A549 (cell line): ENCODE results near the gene SHROOM2. TPM values are rescaled to one million over a fixed set of nuclear protein-coding genes. Genes with fewer than 3 reads are reported as not detected.
A peak's percentile ranks its signal among the peaks of the same experiment; 100 is the strongest.

Experiments used
- ATAC-seq, 2 experiments: fragments of 200-7000 bp in 1 of 2; fragments of >200 bp in 1 of 2; cut with Nextera tagmentation in 1 of 2; cut with Tn5 transposase in 1 of 2; 3 replicates each; pipeline versions ENCODE4 v1.8.0 to v1.9.1; 2018 to 2020; ENCODE audit warnings: mild to moderate bottlenecking in 1 of 2, moderate library complexity in 1 of 2
- CTCF ChIA-PET: fragments of 300-600 bp; sonication (Branson Sonifier 250); formaldehyde crosslinking; extraction: SDS; loops from one replicate; lab custom pipeline; 2021; ENCODE audit warnings: antibody characterized with exemption, inconsistent platforms; lab: Yijun Ruan, JAX
- POLR2A ChIA-PET: fragments of 350-600 bp; formaldehyde crosslinking; extraction: SDS; loops from one replicate; lab custom pipeline; 2021; ENCODE audit warnings: antibody characterized with exemption, inconsistent platforms; lab: Yijun Ruan, JAX
- DNase-seq, 2 experiments: peaks; one replicate each; pipeline versions ENCODE4 v3.0.0 to v3.0.0-alpha.2; 2011 to 2016; ENCODE audit warnings: low read depth in 1 of 2, low spot score in 1 of 2
- FAIRE-seq: peaks from 2 replicates; lab custom pipeline; 2011; peaks lifted over from hg19 to GRCh38; lab: Jason Lieb, UNC
- H3K27ac ChIP-seq, 2 experiments: fragments of >200 bp; sonication (Bioruptor Twin); formaldehyde crosslinking; 3 replicates each; pipeline ENCODE4 v1.5.1; 2016 to 2017
- H3K4me1 ChIP-seq: fragments of >200 bp; sonication (Bioruptor Twin); formaldehyde crosslinking; 3 replicates; pipeline ENCODE4 v1.6.1; 2016
- H3K4me2 ChIP-seq: fragments of >200 bp; sonication (Bioruptor Twin); formaldehyde crosslinking; 3 replicates; pipeline ENCODE4 v1.6.1; 2016
- H3K4me3 ChIP-seq: fragments of >200 bp; sonication (Bioruptor Twin); formaldehyde crosslinking; 3 replicates; pipeline ENCODE4 v1.5.1; 2016
- H3K9me3 ChIP-seq: fragments of >200 bp; sonication (Bioruptor Twin); formaldehyde crosslinking; 3 replicates; pipeline ENCODE4 v1.6.1; 2016
- BHLHE40 ChIP-seq: IDR thresholded peaks from 2 replicates; pipeline ENCODE4 v1.6.1; 2012; ENCODE audit warnings: low read depth, low read length, inconsistent platforms
- CBX2 ChIP-seq: fragments of 200-600 bp; sonication (generic); IDR thresholded peaks from 2 replicates; pipeline ENCODE4 v1.6.1; 2016; ENCODE audit warnings: low read depth, mild to moderate bottlenecking, borderline replicate concordance
- CEBPB ChIP-seq, 2 experiments: fragments of >200 bp in 1 of 2; sonication (Bioruptor Twin) in 1 of 2; formaldehyde crosslinking in 1 of 2; IDR thresholded peaks; 2 replicates each; pipeline ENCODE4 v1.6.1; 2012 to 2016
- CTCF ChIP-seq: fragments of >200 bp; sonication (Bioruptor Twin); formaldehyde crosslinking; IDR thresholded peaks from 3 replicates; pipeline ENCODE4 v1.5.1; 2016
- EHMT2 ChIP-seq: fragments of 200-600 bp; sonication (generic); IDR thresholded peaks from 2 replicates; pipeline ENCODE4 v1.6.1; 2016; ENCODE audit warnings: antibody characterized with exemption, low read depth, mild to moderate bottlenecking, moderate library complexity
- EP300 ChIP-seq, 2 experiments: fragments of >200 bp; sonication (Bioruptor Twin); formaldehyde crosslinking; IDR thresholded peaks; 2 replicates in 1 of 2; 3 replicates in 1 of 2; pipeline ENCODE4 v1.6.1; 2016 to 2017
- HEYL ChIP-seq: fragments of 250-450 bp; sonication (Bioruptor Pico); IDR thresholded peaks from 2 replicates; pipeline ENCODE4 v1.8.0; 2021; ENCODE audit warnings: mild to moderate bottlenecking, moderate library complexity
- HOXB13 ChIP-seq: fragments of 250-450 bp; sonication (Bioruptor Pico); IDR thresholded peaks from 2 replicates; pipeline ENCODE4 v1.5.0; 2020; ENCODE audit warnings: low read depth, mild to moderate bottlenecking, moderate library complexity
- HOXB5 ChIP-seq: fragments of 250-450 bp; sonication (Bioruptor Pico); IDR thresholded peaks from 2 replicates; pipeline ENCODE4 v1.5.0; 2020; ENCODE audit warnings: mild to moderate bottlenecking, moderate library complexity
- JUN ChIP-seq, 2 experiments: fragments of >200 bp; sonication (Bioruptor Twin); formaldehyde crosslinking; IDR thresholded peaks; 2 replicates in 1 of 2; 3 replicates in 1 of 2; pipeline ENCODE4 v1.6.1; 2016 to 2017
- JUNB ChIP-seq: fragments of >200 bp; sonication (Bioruptor Twin); formaldehyde crosslinking; IDR thresholded peaks from 2 replicates; pipeline ENCODE4 v1.6.1; 2016
- NFE2L2 ChIP-seq: fragments of 150-350 bp; conservative IDR thresholded peaks from 2 replicates; pipeline ENCODE4 v1.6.1; 2014; ENCODE audit warnings: low read length
- POLR2A ChIP-seq: IDR thresholded peaks from 2 replicates; pipeline ENCODE4 v1.6.1; 2012; ENCODE audit warnings: mild to moderate bottlenecking, low read length
- RAD21 ChIP-seq, 2 experiments: fragments of >200 bp in 1 of 2; sonication (Bioruptor Twin) in 1 of 2; formaldehyde crosslinking in 1 of 2; IDR thresholded peaks in 1 of 2; conservative IDR thresholded peaks in 1 of 2; 2 replicates in 1 of 2; 3 replicates in 1 of 2; pipeline ENCODE4 v1.6.1; 2012 to 2018; ENCODE audit warnings: inconsistent platforms in 1 of 2
- REST ChIP-seq: fragments of 200-600 bp; sonication (generic); IDR thresholded peaks from 2 replicates; pipeline ENCODE4 v1.6.1; 2016; ENCODE audit warnings: antibody characterized with exemption, mild to moderate bottlenecking, moderate library complexity
- RNF2 ChIP-seq: fragments of 200-600 bp; sonication (generic); IDR thresholded peaks from 2 replicates; pipeline ENCODE4 v1.6.1; 2016; ENCODE audit warnings: low read depth, mild to moderate bottlenecking, antibody characterized with exemption, moderate library complexity, borderline replicate concordance
- SREBF2 ChIP-seq: fragments of 450-650 bp; IDR thresholded peaks from 2 replicates; pipeline ENCODE4 v1.6.1; 2014; ENCODE audit warnings: mild to moderate bottlenecking, moderate library complexity
- TFCP2L1 ChIP-seq: fragments of 250-450 bp; sonication (Bioruptor Pico); IDR thresholded peaks from 2 replicates; pipeline ENCODE4 v1.5.0; 2021; ENCODE audit warnings: mild to moderate bottlenecking
- USF2 ChIP-seq: fragments of 450-650 bp; IDR thresholded peaks from 2 replicates; pipeline ENCODE4 v1.6.1; 2014; ENCODE audit warnings: antibody characterized with exemption
- ZC3H11A ChIP-seq: fragments of 450-650 bp; IDR thresholded peaks from 2 replicates; pipeline ENCODE4 v1.6.1; 2014; ENCODE audit warnings: antibody characterized with exemption, mild to moderate bottlenecking
- ZFP36 ChIP-seq: fragments of 450-650 bp; IDR thresholded peaks from 2 replicates; pipeline ENCODE4 v1.6.1; 2014; ENCODE audit warnings: borderline replicate concordance; ENCODE audit not compliant: partially characterized antibody
- WGBS: methylation state at CpG from one replicate; pipeline ENCODE4 v1.1.6; 2017; ENCODE audit errors: missing lambda C conversion rate; 5-methylcytosine and 5-hydroxymethylcytosine counted together
- polyA plus RNA-seq, 4 experiments: library from polyadenylated mRNA; depleted of rRNA in 3 of 4; stranded (reverse); fragments of >200 nt; fragmentation: RNase III in 1 of 4; extraction: RNeasy Plus Mini Kit Qiagen cat#74134 plus additional on column Dnase treatment in 1 of 4; gene quantifications; 2 replicates in 3 of 4; 3 replicates in 1 of 4; pipeline ENCODE4 v1.2.3, GENCODE V29; 2011 to 2017

Gene SHROOM2
- polyA plus RNA-seq, 2 of the 4 experiments (the other 2 are of a cell fraction), result 0.12 to 0.27 TPM

- no peak for FAIRE-seq
- POLR2A ChIA-PET, result no interaction called here
- 64% methylated on average over 11 of the region's 11 CpGs for WGBS
Measured at GRCh38 chrX:9887659-9888297, 101.5 kb downstream of the SHROOM2 start.

GRCh38 chrX:9888953-9889470 lies 102.8 kb downstream of the SHROOM2 start:
- Histone ChIP-seq H3K4me1 (no peaks in the 10 kb centered on the region), H3K4me3 (no peak overlapping the region), H3K4me2 (no peak overlapping the region), H3K27ac (no peak overlapping the region), H3K9me3 (no peaks in the 10 kb centered on the region)
- TF ChIP-seq REST, result peak; percentile 56; the same call in 1 of the 2 replicates
- TF ChIP-seq JUNB, result no peak
- no peak for ATAC-seq
- no peak for DNase-seq
- POLR2A ChIA-PET, result no interaction called here
- CTCF ChIA-PET, result no interaction called here
- 66% methylated on average over 6 of the region's 6 CpGs for whole genome bisulfite sequencing
- no peak for FAIRE-seq

More at GRCh38 chrX:9887659-9888297, 101.5 kb downstream of the SHROOM2 start:
- Histone ChIP-seq H3K4me2 (no peak overlapping the region), H3K4me1 (no peaks in the 10 kb centered on the region), H3K27ac (no peak overlapping the region), H3K4me3 (no peak overlapping the region), H3K9me3 (no peaks in the 10 kb centered on the region)
- DNase-seq, result no peak
- CTCF ChIA-PET, result no interaction called here
- ATAC-seq, result no peak
- TF ChIP-seq ZC3H11A (no peak), JUNB (no peak), RAD21 (conservative IDR thresholded peaks at IDR 0.05 in 1 of 2, IDR thresholded peaks at IDR 0.05 in 1 of 2) (no peak), EP300 (IDR thresholded peaks at IDR 0.05) (no peak), CTCF (no peak), TFCP2L1 (CRISPR knock-in tag) (no peak), NFE2L2 (no peak), ZFP36 (no peak)

- Histone ChIP-seq H3K4me2 (no peak overlapping the region), H3K4me1 (no peaks in the 10 kb centered on the region), H3K9me3 (no peaks in the 10 kb centered on the region), H3K4me3 (no peak overlapping the region), H3K27ac (no peak overlapping the region)
- FAIRE-seq, result no peak
- no peak for ATAC-seq
- POLR2A ChIA-PET, result no interaction called here
- 53% methylated on average over 17 of the region's 24 CpGs for WGBS
- DNase-seq, result no peak
- CTCF ChIA-PET, result interaction anchor here (0.9 kb wide), 2 partner anchors 9 to 143 kb away, joined by 3 to 4 read pairs; no protein-coding TSS in a partner anchor
- TF ChIP-seq BHLHE40 (no peak), REST (no peak), CEBPB (IDR thresholded peaks at IDR 0.05) (no peak), HOXB5 (CRISPR knock-in tag) (no peak), POLR2A (no peak), USF2 (no peak), TFCP2L1 (CRISPR knock-in tag) (no peak), JUNB (no peak), JUN (IDR thresholded peaks at IDR 0.05) (no peak), RNF2 (no peak), RAD21 (conservative IDR thresholded peaks at IDR 0.05 in 1 of 2, IDR thresholded peaks at IDR 0.05 in 1 of 2) (no peak), SREBF2 (no peak), HOXB13 (CRISPR knock-in tag) (no peak), CBX2 (no peak), HEYL (no peak), EHMT2 (no peak)
Measured at GRCh38 chrX:9890681-9891091, 104.5 kb downstream of the SHROOM2 start.
